PC-9 (cell line): Measurements from ENCODE around the gene BAHD1. TPM values are rescaled to one million over a fixed set of nuclear protein-coding genes. Genes with fewer than 3 reads are reported as not detected.

Source experiments
- BruUV-seq: library from RNA; stranded (reverse); fragments of 400-500 nt; replicated peaks from 2 replicates; lab custom pipeline; 2021; lab: Mats Ljungman, UMichigan
- CTCF ChIA-PET: fragments of 300-600 bp; sonication (Branson Sonifier 250); formaldehyde crosslinking; loops from one replicate; lab custom pipeline; 2022; ENCODE audit warnings: antibody characterized with exemption; lab: Charles Lee
- POLR2A ChIA-PET: fragments of 300-600 bp; sonication (Branson Sonifier 250); formaldehyde crosslinking; loops from one replicate; lab custom pipeline; 2022; ENCODE audit warnings: antibody characterized with exemption; ENCODE audit not compliant: unreplicated experiment; lab: Charles Lee
- DNase-seq, 2 experiments: peaks; one replicate each; pipeline versions ENCODE4 v3.0.0 to v3.0.0-alpha.2; 2015 to 2022; ENCODE audit warnings: mixed read lengths in 1 of 2
- H2AFZ ChIP-seq: fragments of 200-600 bp; sonication (generic); 2 replicates; pipeline ENCODE4 v1.8.1; 2017; ENCODE audit warnings: antibody characterized with exemption
- H3F3A ChIP-seq: fragments of 200-600 bp; sonication (generic); 2 replicates; pipeline ENCODE4 v1.8.1; 2017; ENCODE audit warnings: antibody characterized with exemption, mild to moderate bottlenecking, low read depth; ENCODE audit not compliant: insufficient read depth
- H3K27ac ChIP-seq: fragments of 200-600 bp; sonication (generic); 2 replicates; pipeline ENCODE4 v1.6.1; 2016; ENCODE audit warnings: mixed run types
- H3K27me3 ChIP-seq: fragments of 200-600 bp; sonication (generic); 2 replicates; pipeline ENCODE4 v1.6.1; 2016; ENCODE audit warnings: low read depth, mixed run types; ENCODE audit not compliant: insufficient read depth
- H3K36me3 ChIP-seq: fragments of 200-600 bp; sonication (generic); 2 replicates; pipeline ENCODE4 v1.6.1; 2016; ENCODE audit warnings: low read depth, mixed run types
- H3K4me1 ChIP-seq: fragments of 200-600 bp; sonication (generic); replicated peaks from 2 replicates; pipeline ENCODE4 v1.6.1; 2016; ENCODE audit warnings: mixed run types; ENCODE audit not compliant: insufficient read depth
- H3K4me2 ChIP-seq: fragments of 200-600 bp; sonication (generic); 2 replicates; pipeline ENCODE4 v1.6.1; 2017; ENCODE audit warnings: mixed run types
- H3K4me3 ChIP-seq: fragments of 200-600 bp; sonication (generic); 2 replicates; pipeline ENCODE4 v1.6.1; 2016; ENCODE audit warnings: mixed run types
- H3K79me2 ChIP-seq: fragments of 200-600 bp; sonication (generic); 2 replicates; pipeline ENCODE4 v1.6.1; 2017; ENCODE audit warnings: low read depth, mixed run types
- H3K9me2 ChIP-seq: fragments of 200-600 bp; sonication (generic); 2 replicates; pipeline ENCODE4 v1.8.1; 2017; ENCODE audit warnings: mild to moderate bottlenecking; ENCODE audit not compliant: insufficient read depth
- H3K9me3 ChIP-seq: fragments of 200-600 bp; sonication (generic); 2 replicates; pipeline ENCODE4 v1.8.1; 2016; ENCODE audit warnings: low read depth; ENCODE audit not compliant: insufficient read depth
- H4K20me1 ChIP-seq: fragments of 200-600 bp; sonication (generic); 2 replicates; pipeline ENCODE4 v1.8.1; 2017; ENCODE audit not compliant: insufficient read depth
- CTCF ChIP-seq: fragments of 200-600 bp; sonication (generic); conservative IDR thresholded peaks from 2 replicates; pipeline ENCODE4 v1.6.1; 2017; ENCODE audit warnings: mixed run types, antibody characterized with exemption, mild to moderate bottlenecking, moderate library complexity
- EZH2 ChIP-seq: fragments of 200-600 bp; sonication (generic); IDR thresholded peaks from 2 replicates; pipeline ENCODE4 v1.8.0; 2017; ENCODE audit warnings: antibody characterized with exemption, low read depth
- intact Hi-C: fragments of 100-400 bp; cut with micrococcal nuclease; formaldehyde crosslinking; loops from one replicate; pipeline ENCODE4 v1.10.0; 2022; ENCODE audit not compliant: unreplicated experiment
- total RNA-seq: library from RNA; stranded (reverse); gene quantifications from 2 replicates; pipeline ENCODE4 v1.2.3, GENCODE V29; 2021

Gene BAHD1
- total RNA-seq, 1 experiment from 2014 or later = 19.1 TPM

DNA sequence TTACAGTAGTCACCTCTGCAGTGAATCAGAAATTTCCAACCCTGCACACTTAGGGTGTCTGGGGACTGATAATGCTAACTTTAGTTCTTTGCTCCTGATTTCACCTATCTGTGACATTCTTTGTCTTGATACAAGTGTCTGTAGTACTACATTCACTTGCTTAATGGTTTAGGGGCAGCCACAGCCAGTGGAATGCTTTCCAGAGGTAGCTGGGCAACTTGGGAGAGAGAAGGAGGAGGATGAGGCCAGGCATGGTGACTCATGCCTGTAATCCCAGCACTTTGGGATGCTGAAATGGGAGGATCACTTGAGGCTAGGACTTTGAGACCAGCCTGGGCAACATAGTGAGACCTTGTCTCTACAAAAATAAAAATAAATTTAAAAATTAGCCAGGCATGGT lies 8.5 kb downstream of the BAHD1 start:
- ChIA-PET POLR2A (no interaction called here), CTCF (interaction anchor here (0.6 kb wide), 1 partner anchor 60 kb away, joined by 8 read pairs; no protein-coding TSS in a partner anchor)
- TF ChIP-seq CTCF (no peak), EZH2 (no peak)
- no peak overlapping the region for H2AFZ ChIP-seq
- no TSS peak for BruUV-seq
- peaks cover under 1% of the 10 kb centered on the region for H4K20me1 ChIP-seq
- H3K27me3 ChIP-seq = no peaks in the 10 kb centered on the region
- H3K9me3 ChIP-seq = no peaks in the 10 kb centered on the region
- DNase-seq = no peak
- no peaks in the 10 kb centered on the region for H3F3A ChIP-seq
- intact Hi-C loops = no loop called here
- no peak overlapping the region for H3K27ac ChIP-seq
- peaks cover 4% of the 10 kb centered on the region for H3K4me1 ChIP-seq
- H3K9me2 ChIP-seq = no peaks in the 10 kb centered on the region
- H3K4me3 ChIP-seq = no peak overlapping the region
- H3K4me2 ChIP-seq = no peak overlapping the region
- peaks cover 70% of the 10 kb centered on the region for H3K79me2 ChIP-seq
- H3K36me3 ChIP-seq = no peaks in the 10 kb centered on the region

- H3K9me3 ChIP-seq = no peaks in the 10 kb centered on the region
- peaks cover 71% of the 10 kb centered on the region for H3K79me2 ChIP-seq
- H2AFZ ChIP-seq = no peak overlapping the region
- ChIA-PET CTCF (no interaction called here), POLR2A (no interaction called here)
- H3F3A ChIP-seq = peaks cover 7% of the 10 kb centered on the region; the same call in 1 of the 2 replicates
- TF ChIP-seq EZH2 (no peak), CTCF (no peak)
- no peak overlapping the region for H3K4me3 ChIP-seq
- H3K4me2 ChIP-seq = no peak overlapping the region
- intact Hi-C loops = no loop called here
- peaks cover 6% of the 10 kb centered on the region for H4K20me1 ChIP-seq
- no peaks in the 10 kb centered on the region for H3K36me3 ChIP-seq
- no peak for DNase-seq
- H3K27ac ChIP-seq = no peak overlapping the region
- H3K27me3 ChIP-seq = no peaks in the 10 kb centered on the region
- H3K9me2 ChIP-seq = no peaks in the 10 kb centered on the region
- peaks cover 12% of the 10 kb centered on the region for H3K4me1 ChIP-seq
- BruUV-seq = no TSS peak
Measured at GRCh38 chr15:40450047-40450446, 9.3 kb downstream of the BAHD1 start.

GRCh38 chr15:40451527-40452158 lies 10.9 kb downstream of the BAHD1 start:
- BruUV-seq = no TSS peak
- DNase-seq = no peak
- no peak overlapping the region for H3K4me3 ChIP-seq
- H3K4me2 ChIP-seq = no peak overlapping the region
- H3K36me3 ChIP-seq = no peaks in the 10 kb centered on the region
- CTCF ChIA-PET = interaction anchor here (0.6 kb wide), 1 partner anchor 14 kb away, joined by 5 read pairs; no protein-coding TSS in a partner anchor
- peaks cover 68% of the 10 kb centered on the region for H3K79me2 ChIP-seq
- H3K27me3 ChIP-seq = no peaks in the 10 kb centered on the region
- TF ChIP-seq CTCF (no peak), EZH2 (no peak)
- peaks cover 13% of the 10 kb centered on the region for H4K20me1 ChIP-seq
- H3K9me2 ChIP-seq = no peaks in the 10 kb centered on the region
- H3F3A ChIP-seq = peaks cover 8% of the 10 kb centered on the region; the same call in 1 of the 2 replicates
- peaks cover 27% of the 10 kb centered on the region for H3K4me1 ChIP-seq
- intact Hi-C loops = no loop called here
- H2AFZ ChIP-seq = no peak overlapping the region
- H3K9me3 ChIP-seq = no peaks in the 10 kb centered on the region
- POLR2A ChIA-PET = interaction anchor here (0.6 to 0.7 kb wide), 2 partner anchors 15 to 337 kb away, joined by 3 read pairs; no protein-coding TSS in a partner anchor
- no peak overlapping the region for H3K27ac ChIP-seq
